ENCODE data around the gene USP22.

The USP22 gene

GRCh38 chr17:20995164-20995872 is 47.5 kb downstream of the USP22 start:
- TF ChIP-seq EZH2phosphoT487 (IDR thresholded peaks at IDR 0.05; ENCODE audit: borderline replicate concordance, low read length), result no peak
- TF ChIP-seq, protein P1, sequence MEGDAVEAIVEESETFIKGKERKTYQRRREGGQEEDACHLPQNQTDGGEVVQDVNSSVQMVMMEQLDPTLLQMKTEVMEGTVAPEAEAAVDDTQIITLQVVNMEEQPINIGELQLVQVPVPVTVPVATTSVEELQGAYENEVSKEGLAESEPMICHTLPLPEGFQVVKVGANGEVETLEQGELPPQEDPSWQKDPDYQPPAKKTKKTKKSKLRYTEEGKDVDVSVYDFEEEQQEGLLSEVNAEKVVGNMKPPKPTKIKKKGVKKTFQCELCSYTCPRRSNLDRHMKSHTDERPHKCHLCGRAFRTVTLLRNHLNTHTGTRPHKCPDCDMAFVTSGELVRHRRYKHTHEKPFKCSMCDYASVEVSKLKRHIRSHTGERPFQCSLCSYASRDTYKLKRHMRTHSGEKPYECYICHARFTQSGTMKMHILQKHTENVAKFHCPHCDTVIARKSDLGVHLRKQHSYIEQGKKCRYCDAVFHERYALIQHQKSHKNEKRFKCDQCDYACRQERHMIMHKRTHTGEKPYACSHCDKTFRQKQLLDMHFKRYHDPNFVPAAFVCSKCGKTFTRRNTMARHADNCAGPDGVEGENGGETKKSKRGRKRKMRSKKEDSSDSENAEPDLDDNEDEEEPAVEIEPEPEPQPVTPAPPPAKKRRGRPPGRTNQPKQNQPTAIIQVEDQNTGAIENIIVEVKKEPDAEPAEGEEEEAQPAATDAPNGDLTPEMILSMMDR (IDR thresholded peaks at IDR 0.05; ENCODE audit: low read depth, low read length, poor library complexity, severe bottlenecking), result no peak
- no peaks in the 10 kb centered on the region for H3K9me2 ChIP-seq (replicated peaks; ENCODE audit: control insufficient read depth, low read length)
- 0 out of 2 replicates have a peak, but pooled peaks cover 3% of the 10 kb centered on the region for H3K4me1 ChIP-seq (ENCODE audit: control insufficient read depth, low read length)
- H3K4me3 ChIP-seq (ENCODE audit: low read length), result no peak overlapping the region
- no peak overlapping the region for H3K27ac ChIP-seq (ENCODE audit: low read depth, low read length)
- no peaks in the 10 kb centered on the region for H3K27me3 ChIP-seq (ENCODE audit: control insufficient read depth, low read length)
- peaks cover 20% of the 10 kb centered on the region for H3F3A ChIP-seq (ENCODE audit: control insufficient read depth, insufficient read depth)
- peaks cover 12% of the 10 kb centered on the region for H3K36me3 ChIP-seq (ENCODE audit: control insufficient read depth, low read length)
- no peaks in the 10 kb centered on the region for H3K9me3 ChIP-seq (ENCODE audit: control insufficient read depth, insufficient read depth, low read length)
- no peak overlapping the region for H3K4me2 ChIP-seq (ENCODE audit: low read length)
- H4K20me1 ChIP-seq (ENCODE audit: control insufficient read depth, insufficient read depth, low read depth, low read length), result peaks cover 10% of the 10 kb centered on the region
- H3K79me2 ChIP-seq (ENCODE audit: control insufficient read depth, low read length), result no peaks in the 10 kb centered on the region

- H3F3A ChIP-seq (ENCODE audit: control insufficient read depth, insufficient read depth), result peaks cover 15% of the 10 kb centered on the region; the same call in 1 of the 2 replicates
- H3K4me1 ChIP-seq (ENCODE audit: control insufficient read depth, low read length), result 0 out of 2 replicates have a peak, but pooled peaks cover 3% of the 10 kb centered on the region
- no peaks in the 10 kb centered on the region for H3K27me3 ChIP-seq (ENCODE audit: control insufficient read depth, low read length)
- peaks cover 6% of the 10 kb centered on the region for H3K36me3 ChIP-seq (ENCODE audit: control insufficient read depth, low read length)
- TF ChIP-seq EZH2phosphoT487 (IDR thresholded peaks at IDR 0.05; ENCODE audit: borderline replicate concordance, low read length), result no peak
- TF ChIP-seq, protein P1 (IDR thresholded peaks at IDR 0.05; ENCODE audit: low read depth, low read length, poor library complexity, severe bottlenecking), result no peak
- H3K9me2 ChIP-seq (replicated peaks; ENCODE audit: control insufficient read depth, low read length), result no peaks in the 10 kb centered on the region
- peaks cover 8% of the 10 kb centered on the region for H4K20me1 ChIP-seq (ENCODE audit: control insufficient read depth, insufficient read depth, low read depth, low read length)
- H3K9me3 ChIP-seq (ENCODE audit: control insufficient read depth, insufficient read depth, low read length), result no peaks in the 10 kb centered on the region
- no peak overlapping the region for H3K4me2 ChIP-seq (ENCODE audit: low read length)
- no peak overlapping the region for H3K27ac ChIP-seq (ENCODE audit: low read depth, low read length)
- no peaks in the 10 kb centered on the region for H3K79me2 ChIP-seq (ENCODE audit: control insufficient read depth, low read length)
- no peak overlapping the region for H3K4me3 ChIP-seq (ENCODE audit: low read length)
Measured at GRCh38 chr17:20994779-20995149, 48.0 kb downstream of the USP22 start.

DNA sequence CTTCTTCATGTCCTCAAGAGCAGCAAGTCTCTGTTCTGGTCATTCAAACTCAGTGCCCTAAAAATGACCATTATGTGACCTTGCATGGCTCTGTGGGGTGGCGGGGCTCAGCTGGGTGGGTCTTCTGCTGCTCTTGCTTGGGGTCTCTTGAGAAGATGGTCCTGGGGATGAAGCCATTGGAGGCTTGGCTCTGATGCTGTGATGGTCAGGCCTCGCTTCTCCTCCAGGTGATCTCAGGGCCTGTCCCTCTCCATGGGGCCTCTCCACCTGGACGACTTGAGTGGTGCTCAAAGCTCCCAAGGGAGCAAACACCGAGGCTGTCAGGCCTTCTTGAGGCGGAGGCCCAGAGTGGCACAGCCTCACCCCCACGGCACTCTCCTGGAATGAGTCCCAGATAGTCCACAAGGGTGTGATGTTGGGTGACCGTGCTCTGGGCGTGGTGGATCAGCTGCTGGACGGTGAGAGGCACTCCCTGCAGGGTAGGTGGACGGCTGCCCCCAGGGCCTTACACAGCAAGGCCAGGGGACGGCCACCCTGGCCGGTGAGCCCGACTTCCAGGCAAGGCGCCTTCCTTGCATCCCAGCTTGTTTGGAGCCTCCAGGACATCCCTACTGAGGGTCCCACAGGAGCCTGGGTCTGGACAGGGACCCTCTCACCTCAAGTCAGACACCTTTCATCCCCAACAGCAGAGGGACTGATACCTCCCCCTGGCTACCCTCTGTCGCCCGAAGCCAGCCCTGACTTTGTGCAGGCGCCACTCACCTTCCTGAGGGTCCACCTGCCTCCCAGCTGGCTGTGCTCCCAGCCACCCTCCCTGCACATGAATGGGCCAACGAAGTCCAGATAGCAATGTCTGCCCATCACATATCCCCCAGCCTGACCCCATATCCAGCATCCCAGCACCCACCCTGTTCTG is 48.7 kb downstream of the USP22 start:
- 0 out of 2 replicates have a peak, but pooled peaks cover 3% of the 10 kb centered on the region for H3K4me1 ChIP-seq (ENCODE audit: control insufficient read depth, low read length)
- H3K27me3 ChIP-seq (ENCODE audit: control insufficient read depth, low read length), result no peaks in the 10 kb centered on the region
- H4K20me1 ChIP-seq (ENCODE audit: control insufficient read depth, insufficient read depth, low read depth, low read length), result peaks cover 7% of the 10 kb centered on the region; the same call in 1 of the 2 replicates

More for the DNA sequence above, 48.7 kb downstream of the USP22 start:
- Histone ChIP-seq H3K9me3 (ENCODE audit: control insufficient read depth, insufficient read depth, low read length) (no peaks in the 10 kb centered on the region), H3K36me3 (ENCODE audit: control insufficient read depth, low read length) (no peaks in the 10 kb centered on the region; the same call in 1 of the 2 replicates), H3K4me3 (ENCODE audit: low read length) (no peak overlapping the region), H3K27ac (ENCODE audit: low read depth, low read length) (no peak overlapping the region), H3K79me2 (ENCODE audit: control insufficient read depth, low read length) (no peaks in the 10 kb centered on the region), H3K9me2 (replicated peaks; ENCODE audit: control insufficient read depth, low read length) (no peaks in the 10 kb centered on the region), H3F3A (ENCODE audit: control insufficient read depth, insufficient read depth) (peaks cover 8% of the 10 kb centered on the region; the same call in 1 of the 2 replicates), H3K4me2 (ENCODE audit: low read length) (no peak overlapping the region)
- no peak for TF ChIP-seq EZH2phosphoT487 (IDR thresholded peaks at IDR 0.05; ENCODE audit: borderline replicate concordance, low read length)
- TF ChIP-seq, protein P1 (IDR thresholded peaks at IDR 0.05; ENCODE audit: low read depth, low read length, poor library complexity, severe bottlenecking), result no peak

Measured in DOHH2 (cell line).